ENCODE data around the gene CCDC191. TPM values are rescaled to one million over a fixed set of nuclear protein-coding genes. Genes with fewer than 3 reads are reported as not detected.
A peak's percentile ranks its signal among the peaks of the same experiment; 100 is the strongest.

The CCDC191 gene
- polyA plus RNA-seq, 1 experiment = 2.3 TPM

GRCh38 chr3:113963879-113964278, 92.4 kb downstream of the CCDC191 start:
- CTCF ChIA-PET = interaction anchor here (0.6 kb wide), 1 partner anchor 191 kb away, joined by 4 read pairs; no protein-coding TSS in a partner anchor

GRCh38 chr3:113954091-113954685, 102.1 kb downstream of the CCDC191 start:
- Histone ChIP-seq H3K4me3 (ENCODE audit: low read depth, low read length) (no peak overlapping the region), H3K27ac (ENCODE audit: low read depth, low read length) (no peak overlapping the region), H3K9me3 (ENCODE audit: control insufficient read depth, insufficient read depth, low read length) (no peaks in the 10 kb centered on the region; the same call in 1 of the 2 replicates), H3K27me3 (ENCODE audit: control insufficient read depth, insufficient read depth, low read length) (peaks cover 7% of the 10 kb centered on the region)
- CTCF ChIA-PET = no interaction called here
- no peak for DNase-seq (ENCODE audit: low read depth, low spot score)
- TF ChIP-seq CTCF (IDR thresholded peaks at IDR 0.05; ENCODE audit: low read depth, low read length) = no peak
- POLR2A ChIA-PET = no interaction called here

More at GRCh38 chr3:113963879-113964278, 92.4 kb downstream of the CCDC191 start:
- no peak for DNase-seq (ENCODE audit: low read depth, low spot score)
- no peaks in the 10 kb centered on the region for H3K9me3 ChIP-seq (ENCODE audit: control insufficient read depth, insufficient read depth, low read length)
- no peaks in the 10 kb centered on the region for H3K27me3 ChIP-seq (ENCODE audit: control insufficient read depth, insufficient read depth, low read length)
- H3K4me3 ChIP-seq (ENCODE audit: low read depth, low read length) = no peak overlapping the region
- no peak overlapping the region for H3K27ac ChIP-seq (ENCODE audit: low read depth, low read length)
- TF ChIP-seq CTCF (IDR thresholded peaks at IDR 0.05; ENCODE audit: low read depth, low read length) = no peak
- POLR2A ChIA-PET = no interaction called here

- Histone ChIP-seq H3K9me3 (ENCODE audit: control insufficient read depth, insufficient read depth, low read length) (no peaks in the 10 kb centered on the region; the same call in 1 of the 2 replicates), H3K27me3 (ENCODE audit: control insufficient read depth, insufficient read depth, low read length) (peaks cover 8% of the 10 kb centered on the region), H3K27ac (ENCODE audit: low read depth, low read length) (no peak overlapping the region), H3K4me3 (ENCODE audit: low read depth, low read length) (no peak overlapping the region)
- ChIA-PET CTCF (no interaction called here), POLR2A (no interaction called here)
- DNase-seq (ENCODE audit: low read depth, low spot score) = no peak
- no peak for TF ChIP-seq CTCF (IDR thresholded peaks at IDR 0.05; ENCODE audit: low read depth, low read length)
Observed at GRCh38 chr3:113953677-113954076, 102.6 kb downstream of the CCDC191 start.

GRCh38 chr3:113952921-113953320, 103.4 kb downstream of the CCDC191 start:
- H3K4me3 ChIP-seq (ENCODE audit: low read depth, low read length) = no peak overlapping the region
- DNase-seq (ENCODE audit: low read depth, low spot score) = no peak
- CTCF ChIA-PET = no interaction called here
- H3K27ac ChIP-seq (ENCODE audit: low read depth, low read length) = no peak overlapping the region
- peaks cover 4% of the 10 kb centered on the region; the same call in 1 of the 2 replicates for H3K9me3 ChIP-seq (ENCODE audit: control insufficient read depth, insufficient read depth, low read length)
- TF ChIP-seq CTCF (IDR thresholded peaks at IDR 0.05; ENCODE audit: low read depth, low read length) = no peak
- H3K27me3 ChIP-seq (ENCODE audit: control insufficient read depth, insufficient read depth, low read length) = peaks cover 16% of the 10 kb centered on the region
- POLR2A ChIA-PET = no interaction called here

GRCh38 chr3:113948015-113948917, 108.1 kb downstream of the CCDC191 start:
- ChIA-PET POLR2A (no interaction called here), CTCF (no interaction called here)
- Histone ChIP-seq H3K4me3 (ENCODE audit: low read depth, low read length) (peak overlapping the region; percentile 69), H3K9me3 (ENCODE audit: control insufficient read depth, insufficient read depth, low read length) (peaks cover 4% of the 10 kb centered on the region; the same call in 1 of the 2 replicates), H3K27me3 (ENCODE audit: control insufficient read depth, insufficient read depth, low read length) (peaks cover 16% of the 10 kb centered on the region), H3K27ac (ENCODE audit: low read depth, low read length) (no peak overlapping the region)
- no peak for TF ChIP-seq CTCF (IDR thresholded peaks at IDR 0.05; ENCODE audit: low read depth, low read length)
- no peak for DNase-seq (ENCODE audit: low read depth, low spot score)

Measured in AG04450 (cell line).